GM19452 (cell line): Measurements from ENCODE around the gene FAM24B.
"Not testable (repeated sequence)": the region's sequence is repeated elsewhere in the genome, so short reads cannot be mapped to it uniquely, and the experiment has no call there.

Source experiments
- ATAC-seq: cut with Tn5 transposase; IDR thresholded peaks from one replicate; pipeline ENCODE4 v1.9.1; 2021; ENCODE audit not compliant: unreplicated experiment

FAM24B gene

DNA sequence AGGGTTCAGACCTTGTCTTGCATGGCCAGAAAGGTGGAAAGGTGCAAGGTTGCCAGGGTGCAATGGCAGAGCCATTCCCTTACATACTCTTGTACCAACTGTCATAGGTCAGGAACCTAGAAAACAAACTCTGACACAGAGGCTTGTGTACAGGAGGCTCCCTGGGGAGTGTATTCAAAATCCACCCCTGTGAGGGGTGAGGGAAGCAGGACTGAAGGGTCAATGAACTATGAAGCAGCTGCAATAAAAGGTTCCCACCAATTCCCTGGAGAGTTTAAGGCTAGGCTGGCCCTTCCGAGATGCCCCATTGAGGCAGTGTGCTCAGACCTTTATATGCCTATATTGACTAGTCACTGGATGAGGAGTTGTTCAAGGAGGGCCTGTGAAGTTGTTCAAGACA lies 19.9 kb downstream of the FAM24B start:
- ATAC-seq, result no peak

DNA sequence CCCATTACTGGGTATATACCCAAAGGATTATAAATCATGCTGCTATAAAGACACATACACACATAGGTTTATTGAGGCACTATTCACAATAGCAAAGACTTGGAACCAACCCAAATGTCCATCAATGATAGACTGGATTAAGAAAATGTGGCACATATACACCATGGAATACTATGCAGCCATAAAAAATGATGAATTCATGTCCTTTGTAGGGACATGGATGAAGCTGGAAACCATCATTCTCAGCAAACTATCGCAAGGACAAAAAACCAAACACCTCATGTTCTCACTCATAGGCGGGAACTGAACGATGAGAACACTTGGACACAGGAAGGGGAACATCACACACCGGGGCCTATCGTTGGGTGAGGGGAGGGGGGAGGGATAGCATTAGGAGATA lies 21.3 kb downstream of the FAM24B start:
- ATAC-seq, result not testable (repeated sequence)

GRCh38 chr10:122856902-122857301 lies 22.5 kb downstream of the FAM24B start:
- ATAC-seq, result no peak

- no peak for ATAC-seq
Observed at GRCh38 chr10:122855745-122856144, 23.6 kb downstream of the FAM24B start.

DNA sequence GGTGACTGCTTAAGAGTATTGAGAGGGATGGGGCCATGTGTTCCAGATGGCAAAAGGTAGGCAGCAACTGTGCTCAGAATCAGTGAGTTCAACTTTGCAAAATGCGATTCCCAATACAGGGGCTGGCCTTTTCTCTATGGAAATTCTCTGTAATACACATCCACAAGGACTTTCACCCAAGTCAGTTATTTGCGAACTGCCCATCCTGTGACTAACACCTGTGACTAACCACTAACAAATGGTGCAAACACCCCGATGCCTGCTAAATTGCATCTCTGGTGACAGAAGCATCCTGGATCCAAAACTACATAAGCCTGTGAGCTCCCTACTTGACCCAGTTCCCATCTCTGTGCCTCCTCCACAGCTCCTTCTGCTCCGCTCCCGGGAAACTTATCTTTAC lies 24.7 kb downstream of the FAM24B start:
- ATAC-seq, result no peak

DNA sequence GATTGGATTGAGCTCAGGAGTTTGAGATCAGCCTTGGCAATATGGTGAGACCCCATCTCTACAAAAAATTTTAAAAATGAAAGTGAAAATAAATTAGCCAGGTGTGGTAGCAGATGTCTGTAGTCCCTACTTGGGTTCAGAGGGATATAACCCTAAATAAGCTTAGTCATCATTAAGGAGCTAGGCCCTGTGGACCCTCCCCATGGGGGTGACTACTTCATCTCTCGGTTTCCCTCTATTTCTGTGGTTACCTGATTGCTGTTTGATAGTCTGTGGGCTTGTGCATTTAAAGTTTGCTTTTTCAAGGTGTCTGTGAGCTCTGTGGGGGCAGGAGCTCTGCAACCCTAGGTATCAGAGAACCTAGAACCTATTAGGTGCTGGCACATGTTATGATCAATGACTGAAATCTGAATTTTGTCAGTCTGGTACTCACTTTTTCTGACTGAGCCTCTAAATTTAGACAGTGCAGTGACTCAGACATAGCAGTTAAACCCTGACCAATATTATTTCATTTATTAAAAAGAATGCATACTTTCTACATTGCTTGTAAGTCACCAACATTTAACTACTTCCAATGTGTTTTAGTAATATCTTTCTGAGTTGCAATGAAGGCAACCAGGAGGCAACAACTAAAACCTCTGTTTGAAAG lies 25.6 kb downstream of the FAM24B start:
- ATAC-seq, result no peak

GRCh38 chr10:122852261-122852660 lies 27.1 kb downstream of the FAM24B start:
- no peak for ATAC-seq

- ATAC-seq, result no peak
Observed at GRCh38 chr10:122850705-122851640, 28.4 kb downstream of the FAM24B start.

DNA sequence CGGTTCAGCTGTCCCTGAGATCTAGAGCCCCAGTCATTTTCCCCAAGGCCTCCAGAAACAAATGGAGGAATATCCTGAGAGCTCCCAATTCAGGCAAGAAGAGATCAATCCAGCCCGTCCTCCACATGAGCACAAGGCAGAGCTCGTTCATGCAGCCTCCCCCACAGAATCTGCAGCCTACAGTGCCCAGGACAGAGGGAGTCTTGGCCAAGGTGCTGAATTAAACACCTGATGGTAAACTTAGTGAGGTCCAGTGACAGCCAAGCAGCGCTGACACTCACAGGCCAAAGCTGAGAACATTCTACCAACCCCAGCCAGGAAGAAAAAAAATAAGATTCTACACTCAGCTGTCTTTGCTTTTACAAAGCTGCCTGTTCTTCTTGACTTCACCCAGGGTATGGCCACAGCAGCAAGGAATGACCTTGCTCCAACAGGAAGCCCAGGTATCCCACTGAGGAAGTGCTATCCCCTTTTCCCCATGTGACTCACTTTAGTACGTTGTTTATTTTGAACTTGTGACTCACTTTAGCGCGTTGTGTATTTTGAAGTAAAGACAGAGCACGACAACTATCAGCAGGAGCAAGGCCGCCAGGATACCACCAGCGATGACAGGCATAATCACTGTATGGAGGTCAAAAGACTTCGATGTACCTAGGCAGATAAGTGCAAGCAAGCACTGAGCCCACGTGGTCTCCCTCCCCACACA lies 29.3 kb downstream of the FAM24B start:
- no peak for ATAC-seq

DNA sequence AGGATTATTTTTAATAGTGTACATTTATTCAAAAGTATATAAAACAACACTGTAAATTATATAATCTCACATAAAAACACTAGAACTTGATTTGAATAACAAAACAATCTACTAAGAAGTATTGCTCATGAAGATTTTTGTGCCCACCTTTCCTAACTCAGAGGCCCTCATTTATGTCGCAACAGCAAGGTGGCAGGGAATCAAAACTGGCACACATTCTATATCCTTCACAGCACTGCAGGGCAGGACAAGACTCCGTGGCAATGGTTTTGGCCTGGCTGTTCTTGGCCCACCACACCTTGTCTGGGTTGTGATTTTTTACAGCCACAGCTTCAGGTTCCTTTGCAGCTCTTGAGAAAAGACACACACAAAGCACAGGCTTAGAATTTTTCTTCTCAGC lies 30.3 kb downstream of the FAM24B start:
- ATAC-seq, result no peak

- no peak for ATAC-seq
Observed at GRCh38 chr10:122847782-122848604, 31.4 kb downstream of the FAM24B start.

- ATAC-seq, result no peak
Observed at GRCh38 chr10:122845783-122846332, 33.5 kb downstream of the FAM24B start, which contains the start of gene CUZD1. TSS of gene CUZD1 (minus strand) at chr10:122845857. CDS start at chr10:122845843, 14 bp downstream.

GRCh38 chr10:122844146-122844545 lies 35.2 kb downstream of the FAM24B start:
- no peak for ATAC-seq

DNA sequence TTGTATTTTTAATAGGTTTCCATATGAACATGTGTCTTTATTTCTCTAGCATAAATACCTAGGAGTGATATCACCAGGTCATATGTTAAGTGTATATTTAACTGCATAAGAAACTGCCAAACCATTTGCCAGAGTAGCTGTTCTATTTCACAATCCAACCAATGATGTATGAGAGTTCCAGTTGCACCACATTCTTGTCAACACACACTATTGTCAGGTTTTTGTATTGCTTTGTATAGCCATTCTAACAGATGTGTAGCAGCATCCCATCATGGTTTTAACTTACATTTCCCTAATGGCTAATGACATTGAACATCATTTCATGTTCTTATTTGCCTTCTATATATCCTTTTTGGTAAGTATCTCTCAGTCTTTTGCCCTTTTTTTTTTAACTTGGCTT lies 37.8 kb downstream of the FAM24B start:
- ATAC-seq, result no peak

DNA sequence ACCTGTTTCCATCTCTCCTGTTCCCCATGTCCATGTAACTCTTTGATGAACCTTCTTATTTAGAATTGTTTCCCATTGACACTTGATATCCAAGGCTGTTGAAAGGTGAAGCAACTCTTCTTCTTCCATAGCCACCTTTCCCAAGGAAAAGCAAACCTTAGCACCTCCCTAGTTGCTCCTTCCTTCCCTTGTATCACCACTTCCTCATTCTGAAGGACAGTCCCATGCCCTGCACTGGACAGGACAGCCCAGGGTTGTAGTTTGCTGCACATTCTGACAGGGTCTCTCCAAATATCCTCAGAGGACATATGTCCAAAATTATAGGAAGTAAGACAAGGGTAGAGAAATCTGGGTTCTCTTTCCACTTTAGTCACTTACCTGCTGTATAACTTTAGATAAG lies 39.9 kb downstream of the FAM24B start:
- ATAC-seq, result no peak

GRCh38 chr10:122838880-122839279 lies 40.5 kb downstream of the FAM24B start:
- ATAC-seq, result no peak

DNA sequence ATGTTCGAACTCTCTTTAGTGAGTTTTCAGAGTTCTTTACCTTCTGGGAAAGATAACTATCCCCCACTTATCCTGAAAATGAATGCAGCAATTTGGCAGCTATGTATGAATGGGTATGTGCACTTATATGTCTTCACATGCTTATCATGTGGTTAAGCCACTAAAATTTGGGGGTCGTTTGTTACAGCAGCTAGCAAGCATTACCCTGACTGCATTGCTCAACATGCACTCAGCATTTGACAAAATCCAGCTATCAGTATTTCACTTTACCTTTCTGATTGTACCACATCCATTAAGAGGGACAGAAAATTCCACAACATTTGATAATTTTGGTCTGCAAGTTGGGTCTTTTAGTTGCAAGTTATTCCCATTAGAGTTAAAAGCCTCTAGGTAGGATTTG lies 43.5 kb downstream of the FAM24B start:
- no peak for ATAC-seq

GRCh38 chr10:122830965-122831353 lies 48.4 kb downstream of the FAM24B start:
- ATAC-seq, result no peak

- no peak for ATAC-seq
Observed at GRCh38 chr10:122830273-122830964, 49.0 kb downstream of the FAM24B start.

DNA sequence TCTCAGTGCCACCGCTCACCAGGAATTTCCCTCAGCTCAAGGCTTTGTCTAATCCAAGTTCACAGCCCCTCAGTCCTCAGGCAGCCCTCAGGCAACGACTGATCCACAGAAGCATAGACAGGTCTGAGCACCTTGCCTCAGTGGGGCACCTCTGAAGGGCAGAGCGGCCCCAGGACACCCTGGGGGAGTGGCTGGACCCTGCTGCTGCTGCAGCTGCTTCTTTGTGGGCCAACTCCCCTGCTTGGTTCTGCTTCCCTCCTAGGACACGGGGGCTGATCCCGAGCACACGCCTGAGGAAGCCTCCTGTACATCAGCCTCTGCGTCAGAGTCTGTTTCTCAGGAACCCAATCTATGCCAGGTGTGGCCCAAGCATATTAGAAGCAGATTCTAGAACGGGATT lies 49.9 kb downstream of the FAM24B start:
- no peak for ATAC-seq
